Activated T-cell treated with anti-CD3 and anti-CD28 coated beads, Interleukin-2, amount 50 U/mL, for 4 hours (primary cell): ENCODE results near the gene GTF3C4. TPM values are rescaled to one million over a fixed set of nuclear protein-coding genes. Genes with fewer than 3 reads are reported as not detected.
A peak's percentile ranks its signal among the peaks of the same experiment; 100 is the strongest.
"Not testable (repeated sequence)": the region's sequence is repeated elsewhere in the genome, so short reads cannot be mapped to it uniquely, and the experiment has no call there.

Experiments used
- ATAC-seq, 2 donors: fragments of 200-7000 bp; cut with Tn5 transposase; one replicate each; pipeline ENCODE4 v1.10.0; 2021
- DNase-seq: peaks from one replicate; pipeline ENCODE4 v3.0.0-alpha.2; 2020
- H3K27me3 Mint-ChIP-seq: one replicate; pipeline ENCODE4 v1.8.0; 2021; ENCODE audit warnings: low read depth, mixed read lengths
- H3K36me3 Mint-ChIP-seq: one replicate; pipeline ENCODE4 v1.8.0; 2022; ENCODE audit warnings: mixed read lengths; ENCODE audit not compliant: insufficient read depth
- H3K4me1 Mint-ChIP-seq: one replicate; pipeline ENCODE4 v1.8.0; 2021; ENCODE audit warnings: low read depth, mixed read lengths
- H3K4me3 Mint-ChIP-seq: one replicate; pipeline ENCODE4 v1.8.0; 2021; ENCODE audit warnings: mild to moderate bottlenecking, moderate library complexity, mixed read lengths
- H3K9me3 Mint-ChIP-seq: one replicate; pipeline ENCODE4 v1.8.0; 2021; ENCODE audit warnings: mixed read lengths
- total RNA-seq, 3 donors: library from RNA; stranded (reverse); gene quantifications; one replicate each; pipeline ENCODE4 v1.2.1, GENCODE V29; 2021

GTF3C4 gene
- total RNA-seq, 3 donors from 2014 or later, result 18.5 to 22.5 (median 22.0) TPM

GRCh38 chr9:132697230-132697629, 27.0 kb downstream of the GTF3C4 start:
- ATAC-seq, result no peak
- no peaks in the 10 kb centered on the region for H3K27me3 Mint-ChIP-seq
- no peak overlapping the region for H3K4me3 Mint-ChIP-seq
- no peaks in the 10 kb centered on the region for H3K4me1 Mint-ChIP-seq
- no peak for DNase-seq
- peaks cover 7% of the 10 kb centered on the region for H3K36me3 Mint-ChIP-seq
- H3K9me3 Mint-ChIP-seq, result peaks cover 27% of the 10 kb centered on the region

- Mint-ChIP-seq H3K4me1 (no peaks in the 10 kb centered on the region), H3K36me3 (no peaks in the 10 kb centered on the region), H3K9me3 (peaks cover 27% of the 10 kb centered on the region), H3K27me3 (peaks cover 2% of the 10 kb centered on the region), H3K4me3 (no peak overlapping the region)
- DNase-seq (no peak), ATAC-seq (no peak)
These were observed 28.7 kb downstream of the GTF3C4 start for GRCh38 chr9:132698989-132699388.

GRCh38 chr9:132699956-132700355, 29.7 kb downstream of the GTF3C4 start:
- Mint-ChIP-seq H3K27me3 (peaks cover 4% of the 10 kb centered on the region), H3K36me3 (no peaks in the 10 kb centered on the region), H3K4me3 (no peak overlapping the region), H3K9me3 (peaks cover 27% of the 10 kb centered on the region), H3K4me1 (no peaks in the 10 kb centered on the region)
- DNase-seq (no peak), ATAC-seq (no peak)

- Mint-ChIP-seq H3K36me3 (no peaks in the 10 kb centered on the region), H3K4me3 (no peak overlapping the region), H3K9me3 (peaks cover 14% of the 10 kb centered on the region), H3K27me3 (peaks cover 16% of the 10 kb centered on the region), H3K4me1 (no peaks in the 10 kb centered on the region)
- DNase-seq, result no peak
- ATAC-seq, result no peak
These were observed 32.0 kb downstream of the GTF3C4 start for GRCh38 chr9:132702254-132702653.

GRCh38 chr9:132703336-132703735, 33.1 kb downstream of the GTF3C4 start:
- Mint-ChIP-seq H3K4me1 (no peaks in the 10 kb centered on the region), H3K27me3 (peaks cover 16% of the 10 kb centered on the region), H3K36me3 (no peaks in the 10 kb centered on the region), H3K4me3 (no peak overlapping the region), H3K9me3 (peaks cover 4% of the 10 kb centered on the region)
- DNase-seq, result no peak
- ATAC-seq, result no peak

GRCh38 chr9:132708239-132708638, 38.0 kb downstream of the GTF3C4 start:
- Mint-ChIP-seq H3K36me3 (no peaks in the 10 kb centered on the region), H3K4me3 (no peak overlapping the region), H3K27me3 (peaks cover 16% of the 10 kb centered on the region), H3K4me1 (no peaks in the 10 kb centered on the region), H3K9me3 (no peaks in the 10 kb centered on the region)
- no peak for ATAC-seq
- no peak for DNase-seq

GRCh38 chr9:132708769-132709430, 38.6 kb downstream of the GTF3C4 start:
- Mint-ChIP-seq H3K27me3 (peaks cover 15% of the 10 kb centered on the region), H3K9me3 (no peaks in the 10 kb centered on the region), H3K4me3 (no peak overlapping the region), H3K36me3 (no peaks in the 10 kb centered on the region), H3K4me1 (no peaks in the 10 kb centered on the region)
- DNase-seq (no peak), ATAC-seq (no peak)

- DNase-seq (no peak), ATAC-seq (no peak)
- Mint-ChIP-seq H3K36me3 (no peaks in the 10 kb centered on the region), H3K27me3 (peaks cover 9% of the 10 kb centered on the region), H3K9me3 (no peaks in the 10 kb centered on the region), H3K4me1 (no peaks in the 10 kb centered on the region), H3K4me3 (no peak overlapping the region)
These were observed 40.1 kb downstream of the GTF3C4 start for GRCh38 chr9:132710333-132710732.

- not testable (repeated sequence) for H3K4me3 Mint-ChIP-seq, DNase-seq, H3K27me3 Mint-ChIP-seq, H3K36me3 Mint-ChIP-seq, H3K9me3 Mint-ChIP-seq, H3K4me1 Mint-ChIP-seq, ATAC-seq
These were observed 40.9 kb downstream of the GTF3C4 start for GRCh38 chr9:132711152-132711551.

GRCh38 chr9:132711846-132712245, 41.6 kb downstream of the GTF3C4 start:
- no peaks in the 10 kb centered on the region for H3K4me1 Mint-ChIP-seq
- H3K4me3 Mint-ChIP-seq, result no peak overlapping the region
- no peaks in the 10 kb centered on the region for H3K36me3 Mint-ChIP-seq
- H3K9me3 Mint-ChIP-seq, result no peaks in the 10 kb centered on the region
- peaks cover under 1% of the 10 kb centered on the region for H3K27me3 Mint-ChIP-seq
- DNase-seq (no peak), ATAC-seq (no peak)

- ATAC-seq (peak; percentile 53 to 59), DNase-seq (no peak)
- Mint-ChIP-seq H3K4me1 (no peaks in the 10 kb centered on the region), H3K9me3 (no peaks in the 10 kb centered on the region), H3K36me3 (no peaks in the 10 kb centered on the region), H3K27me3 (peaks cover 6% of the 10 kb centered on the region), H3K4me3 (no peak overlapping the region)
These were observed 42.5 kb downstream of the GTF3C4 start for GRCh38 chr9:132712753-132713152.

- ATAC-seq (no peak), DNase-seq (no peak)
- H3K36me3 Mint-ChIP-seq, result no peaks in the 10 kb centered on the region
- H3K4me1 Mint-ChIP-seq, result peaks cover 7% of the 10 kb centered on the region
- no peaks in the 10 kb centered on the region for H3K9me3 Mint-ChIP-seq
- peaks cover 15% of the 10 kb centered on the region for H3K27me3 Mint-ChIP-seq
- no peak overlapping the region for H3K4me3 Mint-ChIP-seq
These were observed 45.7 kb downstream of the GTF3C4 start for GRCh38 chr9:132716007-132716406.

GRCh38 chr9:132717326-132717945, 47.2 kb downstream of the GTF3C4 start:
- no peaks in the 10 kb centered on the region for H3K9me3 Mint-ChIP-seq
- peaks cover 7% of the 10 kb centered on the region for H3K4me1 Mint-ChIP-seq
- DNase-seq (no peak), ATAC-seq (no peak)
- H3K27me3 Mint-ChIP-seq, result peaks cover 15% of the 10 kb centered on the region
- H3K4me3 Mint-ChIP-seq, result no peak overlapping the region
- no peaks in the 10 kb centered on the region for H3K36me3 Mint-ChIP-seq

GRCh38 chr9:132718381-132718928, 48.2 kb downstream of the GTF3C4 start:
- H3K4me1 Mint-ChIP-seq, DNase-seq, H3K36me3 Mint-ChIP-seq, H3K9me3 Mint-ChIP-seq, H3K4me3 Mint-ChIP-seq, ATAC-seq: not testable (repeated sequence)
- peaks cover 15% of the 10 kb centered on the region for H3K27me3 Mint-ChIP-seq

- no peaks in the 10 kb centered on the region for H3K36me3 Mint-ChIP-seq
- no peaks in the 10 kb centered on the region for H3K9me3 Mint-ChIP-seq
- ATAC-seq (no peak), DNase-seq (no peak)
- no peak overlapping the region for H3K4me3 Mint-ChIP-seq
- peaks cover 7% of the 10 kb centered on the region for H3K4me1 Mint-ChIP-seq
- H3K27me3 Mint-ChIP-seq, result peaks cover 15% of the 10 kb centered on the region
These were observed 51.4 kb downstream of the GTF3C4 start for GRCh38 chr9:132721661-132722060.
